DOHH2 (cell line): ENCODE data around the gene ADCY4.

Experiments used
- EZH2phosphoT487 ChIP-seq: fragments of 200-600 bp; sonication (generic); IDR thresholded peaks from 2 replicates; pipeline ENCODE4 v1.6.1; 2017; ENCODE audit warnings: borderline replicate concordance, mild to moderate bottlenecking, antibody characterized with exemption, low read length, moderate library complexity, mixed read lengths
- TF ChIP-seq, protein P1 (sequence below): fragments of 200-600 bp; sonication (generic); IDR thresholded peaks from one replicate; pipeline ENCODE4 v1.5.1; 2014; ENCODE audit warnings: antibody characterized with exemption, mild to moderate bottlenecking, low read depth, low read length; ENCODE audit not compliant: poor library complexity, severe bottlenecking

GRCh38 chr14:24362241-24362960 is 27.5 kb upstream of the ADCY4 start:
- TF ChIP-seq, protein P1, sequence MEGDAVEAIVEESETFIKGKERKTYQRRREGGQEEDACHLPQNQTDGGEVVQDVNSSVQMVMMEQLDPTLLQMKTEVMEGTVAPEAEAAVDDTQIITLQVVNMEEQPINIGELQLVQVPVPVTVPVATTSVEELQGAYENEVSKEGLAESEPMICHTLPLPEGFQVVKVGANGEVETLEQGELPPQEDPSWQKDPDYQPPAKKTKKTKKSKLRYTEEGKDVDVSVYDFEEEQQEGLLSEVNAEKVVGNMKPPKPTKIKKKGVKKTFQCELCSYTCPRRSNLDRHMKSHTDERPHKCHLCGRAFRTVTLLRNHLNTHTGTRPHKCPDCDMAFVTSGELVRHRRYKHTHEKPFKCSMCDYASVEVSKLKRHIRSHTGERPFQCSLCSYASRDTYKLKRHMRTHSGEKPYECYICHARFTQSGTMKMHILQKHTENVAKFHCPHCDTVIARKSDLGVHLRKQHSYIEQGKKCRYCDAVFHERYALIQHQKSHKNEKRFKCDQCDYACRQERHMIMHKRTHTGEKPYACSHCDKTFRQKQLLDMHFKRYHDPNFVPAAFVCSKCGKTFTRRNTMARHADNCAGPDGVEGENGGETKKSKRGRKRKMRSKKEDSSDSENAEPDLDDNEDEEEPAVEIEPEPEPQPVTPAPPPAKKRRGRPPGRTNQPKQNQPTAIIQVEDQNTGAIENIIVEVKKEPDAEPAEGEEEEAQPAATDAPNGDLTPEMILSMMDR: no peak
- no peak for TF ChIP-seq EZH2phosphoT487
